HG02678 (cell line): Measurements from ENCODE around the gene GPR158.
A peak's percentile ranks its signal among the peaks of the same experiment; 100 is the strongest.
"Not testable (repeated sequence)": the region's sequence is repeated elsewhere in the genome, so short reads cannot be mapped to it uniquely, and the experiment has no call there.

ENCODE experiments used
- ATAC-seq: cut with Tn5 transposase; IDR thresholded peaks from one replicate; pipeline ENCODE4 v1.9.1; 2021; ENCODE audit warnings: mild to moderate bottlenecking, moderate library complexity; ENCODE audit not compliant: unreplicated experiment

The GPR158 gene

GRCh38 chr10:25174461-25175230 is at the start of gene GPR158:
TSS of gene GPR158 (plus strand) at chr10:25175001. CDS start at chr10:25175421, 420 bp downstream.
- peak; percentile 43 for ATAC-seq

- ATAC-seq, result no peak
These were observed 49.6 kb upstream of the GPR158 start for GRCh38 chr10:25125201-25125611.

GRCh38 chr10:25129592-25129991 is 45.2 kb upstream of the GPR158 start:
- no peak for ATAC-seq

- no peak for ATAC-seq
These were observed 43.9 kb upstream of the GPR158 start for GRCh38 chr10:25130906-25131305.

GRCh38 chr10:25142116-25142864 is 32.5 kb upstream of the GPR158 start:
- no peak for ATAC-seq

GRCh38 chr10:25157650-25158049 is 17.2 kb upstream of the GPR158 start:
- no peak for ATAC-seq

- ATAC-seq, result no peak
These were observed 15.2 kb upstream of the GPR158 start for GRCh38 chr10:25159591-25159990.

GRCh38 chr10:25162391-25162790 is 12.4 kb upstream of the GPR158 start:
- ATAC-seq, result no peak

- ATAC-seq, result not testable (repeated sequence)
These were observed 11.3 kb upstream of the GPR158 start for GRCh38 chr10:25163464-25163863.

GRCh38 chr10:25169740-25170139 is 5.1 kb upstream of the GPR158 start:
- ATAC-seq, result no peak

- no peak for ATAC-seq
These were observed 4.2 kb upstream of the GPR158 start for GRCh38 chr10:25170627-25171026.

- no peak for ATAC-seq
These were observed 973 bp downstream of the GPR158 start for GRCh38 chr10:25175527-25176420.

GRCh38 chr10:25176421-25176968 is 1.7 kb downstream of the GPR158 start:
- ATAC-seq, result no peak

GRCh38 chr10:25177093-25177753 is 2.4 kb downstream of the GPR158 start:
- no peak for ATAC-seq

GRCh38 chr10:25177754-25178135 is 2.9 kb downstream of the GPR158 start:
- no peak for ATAC-seq

- no peak for ATAC-seq
These were observed 3.6 kb downstream of the GPR158 start for GRCh38 chr10:25178411-25178810.

GRCh38 chr10:25180801-25181200 is 6.0 kb downstream of the GPR158 start:
- no peak for ATAC-seq

- no peak for ATAC-seq
These were observed 7.8 kb downstream of the GPR158 start for GRCh38 chr10:25182636-25183035.

- ATAC-seq, result no peak
These were observed 16.5 kb downstream of the GPR158 start for GRCh38 chr10:25191162-25191895.

- ATAC-seq, result no peak
These were observed 23.4 kb downstream of the GPR158 start for GRCh38 chr10:25198151-25198550.
